ENCODE measurements around the gene SMIM22.

DNA sequence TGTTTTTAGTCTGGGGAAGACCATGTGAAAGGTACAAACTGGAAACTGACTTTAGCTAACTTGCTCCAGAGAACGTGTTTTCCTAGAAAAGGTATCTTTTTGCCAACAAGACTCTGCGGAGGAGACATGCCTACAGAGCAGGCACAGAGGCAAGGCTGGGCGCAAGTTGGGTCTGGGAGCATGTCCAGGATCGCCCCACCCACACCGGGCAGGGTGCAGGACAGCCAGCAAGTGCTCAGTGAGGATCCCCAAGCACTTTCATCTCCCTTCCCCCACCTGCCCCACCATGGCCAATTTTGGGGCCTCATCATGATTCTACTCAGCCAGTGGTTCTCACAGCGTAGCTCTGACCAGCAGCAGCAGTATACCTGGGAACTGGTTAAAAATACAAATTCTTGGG, 25.5 kb downstream of the SMIM22 start:
- TF ChIP-seq EZH2 (IDR thresholded peaks at IDR 0.05; ENCODE audit: insufficient read depth, low read length), result no peak
- TF ChIP-seq, protein P1, sequence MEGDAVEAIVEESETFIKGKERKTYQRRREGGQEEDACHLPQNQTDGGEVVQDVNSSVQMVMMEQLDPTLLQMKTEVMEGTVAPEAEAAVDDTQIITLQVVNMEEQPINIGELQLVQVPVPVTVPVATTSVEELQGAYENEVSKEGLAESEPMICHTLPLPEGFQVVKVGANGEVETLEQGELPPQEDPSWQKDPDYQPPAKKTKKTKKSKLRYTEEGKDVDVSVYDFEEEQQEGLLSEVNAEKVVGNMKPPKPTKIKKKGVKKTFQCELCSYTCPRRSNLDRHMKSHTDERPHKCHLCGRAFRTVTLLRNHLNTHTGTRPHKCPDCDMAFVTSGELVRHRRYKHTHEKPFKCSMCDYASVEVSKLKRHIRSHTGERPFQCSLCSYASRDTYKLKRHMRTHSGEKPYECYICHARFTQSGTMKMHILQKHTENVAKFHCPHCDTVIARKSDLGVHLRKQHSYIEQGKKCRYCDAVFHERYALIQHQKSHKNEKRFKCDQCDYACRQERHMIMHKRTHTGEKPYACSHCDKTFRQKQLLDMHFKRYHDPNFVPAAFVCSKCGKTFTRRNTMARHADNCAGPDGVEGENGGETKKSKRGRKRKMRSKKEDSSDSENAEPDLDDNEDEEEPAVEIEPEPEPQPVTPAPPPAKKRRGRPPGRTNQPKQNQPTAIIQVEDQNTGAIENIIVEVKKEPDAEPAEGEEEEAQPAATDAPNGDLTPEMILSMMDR (IDR thresholded peaks at IDR 0.05; ENCODE audit: insufficient read depth, low read depth, low read length), result no peak
